ENCODE measurements around the gene BAG1. TPM values are rescaled to one million over a fixed set of nuclear protein-coding genes. Genes with fewer than 3 reads are reported as not detected.

BAG1 gene
- total RNA-seq, 2 donors from 2014 or later: 159 to 163 TPM

DNA sequence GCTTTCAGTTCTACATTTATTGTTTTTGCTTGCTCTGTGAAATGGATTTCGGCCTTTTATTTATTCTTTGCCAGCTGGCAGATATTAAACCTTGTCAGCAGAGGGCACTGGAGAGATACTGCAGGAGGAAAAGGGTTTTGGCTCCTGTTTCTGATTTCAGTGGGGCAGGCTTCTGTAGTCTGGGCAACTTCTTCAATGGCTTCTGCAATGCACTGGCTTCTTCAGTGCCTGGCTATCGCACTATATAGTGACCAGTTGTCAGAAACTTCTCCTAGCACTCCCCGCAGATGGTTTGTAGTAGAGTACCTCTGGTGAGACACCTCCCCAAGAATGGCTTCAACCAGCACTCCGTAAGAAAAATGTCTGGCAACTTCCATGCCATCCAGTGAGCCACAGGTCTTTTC, 22.6 kb upstream of the BAG1 start:
- peak; percentile 17 for ATAC-seq
- DNase-seq: peak; percentile 37 to 50
- intact Hi-C loops (cut with DNase I, micrococcal nuclease): no loop called here

DNA sequence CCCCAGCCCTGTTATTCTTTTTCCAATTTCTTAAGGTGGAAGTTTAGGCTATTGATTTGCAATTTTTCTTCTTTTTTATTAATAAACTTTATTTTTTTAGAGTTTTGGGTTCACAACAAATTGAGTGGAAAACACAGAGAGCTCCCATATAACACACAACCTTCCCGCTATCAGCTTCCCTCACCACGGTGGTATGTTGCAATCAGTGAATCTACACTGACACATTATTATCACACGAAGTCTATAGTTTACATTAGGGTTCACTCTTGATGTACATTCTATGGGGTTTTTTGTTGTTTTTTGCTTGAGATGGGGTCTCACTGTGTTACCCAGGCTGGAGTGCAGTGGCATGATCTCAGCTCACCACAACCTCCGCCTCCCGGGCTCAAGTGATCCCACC, 21.0 kb upstream of the BAG1 start:
- DNase-seq (no peak), ATAC-seq (no peak)
- intact Hi-C loops (cut with DNase I, micrococcal nuclease): no loop called here

DNA sequence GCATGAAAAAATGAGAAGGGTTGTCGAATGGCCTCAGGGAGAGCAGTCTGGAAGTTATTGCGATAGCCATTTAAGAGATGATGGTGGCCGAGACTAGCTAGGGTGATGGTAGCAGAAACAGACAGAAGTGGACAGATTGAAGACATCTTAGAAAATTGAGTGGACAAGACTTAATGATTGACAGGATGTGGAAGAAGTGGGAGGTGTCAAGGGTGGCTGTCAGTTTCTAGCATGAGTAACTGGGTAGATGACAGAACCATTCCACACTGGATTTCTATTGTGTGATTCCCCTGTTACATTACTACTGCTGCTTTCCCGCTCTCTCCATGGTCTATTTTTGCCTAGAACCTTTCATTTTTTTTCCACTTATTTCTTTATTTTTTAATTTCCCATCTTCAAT, 13.0 kb upstream of the BAG1 start:
- intact Hi-C loops (cut with DNase I, micrococcal nuclease): no loop called here
- DNase-seq (no peak), ATAC-seq (no peak)

DNA sequence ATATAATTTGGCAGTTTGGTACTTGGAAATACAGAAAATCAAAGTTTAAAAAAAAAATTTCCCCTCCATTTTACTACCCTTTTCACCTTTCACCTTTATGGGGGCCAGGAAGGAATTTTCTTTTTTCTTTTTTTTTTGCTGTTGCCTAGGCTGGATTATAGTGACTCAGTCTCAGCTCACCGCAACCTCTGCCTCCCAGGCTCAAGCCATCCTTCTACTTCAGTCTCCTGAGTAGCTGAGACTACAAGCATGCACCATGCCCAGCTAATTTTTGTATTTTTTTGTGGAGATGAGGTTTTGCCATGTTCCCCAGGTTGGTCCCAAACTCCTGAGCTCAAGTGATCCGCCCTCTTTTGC, 9.4 kb upstream of the BAG1 start:
- intact Hi-C loops (cut with DNase I, micrococcal nuclease): no loop called here
- no peak for ATAC-seq
- no peak for DNase-seq

DNA sequence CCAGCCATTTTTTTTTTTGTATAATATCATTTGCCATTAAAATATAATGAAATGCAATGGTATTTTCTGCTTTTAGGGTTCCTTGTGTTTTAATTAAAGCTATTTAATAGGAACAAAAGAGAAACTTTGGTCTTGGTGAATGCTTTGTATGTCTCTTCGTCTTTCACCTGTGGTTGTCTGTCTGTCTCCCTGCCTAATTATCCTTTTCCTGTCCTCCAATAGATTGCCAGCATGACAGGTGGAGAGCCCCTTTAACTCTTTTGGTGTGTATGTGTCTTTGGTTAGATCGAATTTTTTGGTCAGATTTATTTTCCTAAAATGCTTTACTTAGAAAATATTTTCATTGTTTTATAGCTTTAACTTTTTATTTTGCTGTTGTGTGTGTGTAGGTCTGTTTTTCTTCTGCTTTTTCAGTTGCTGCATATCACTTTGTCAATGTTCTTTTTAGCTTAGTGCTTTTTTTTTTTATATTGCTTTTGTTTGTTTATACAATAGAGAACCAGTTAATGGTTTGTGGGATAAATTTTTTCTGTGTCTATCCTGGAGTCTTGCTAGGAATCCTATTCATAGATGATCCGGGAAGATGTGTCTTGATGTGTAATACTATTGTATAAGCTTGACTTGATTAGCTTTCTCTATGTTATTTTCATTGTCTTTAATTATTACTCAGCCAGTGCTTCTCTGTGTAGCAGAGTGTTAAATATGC, 8.9 kb upstream of the BAG1 start:
- no peak for ATAC-seq
- intact Hi-C loops (cut with DNase I, micrococcal nuclease): no loop called here

DNA sequence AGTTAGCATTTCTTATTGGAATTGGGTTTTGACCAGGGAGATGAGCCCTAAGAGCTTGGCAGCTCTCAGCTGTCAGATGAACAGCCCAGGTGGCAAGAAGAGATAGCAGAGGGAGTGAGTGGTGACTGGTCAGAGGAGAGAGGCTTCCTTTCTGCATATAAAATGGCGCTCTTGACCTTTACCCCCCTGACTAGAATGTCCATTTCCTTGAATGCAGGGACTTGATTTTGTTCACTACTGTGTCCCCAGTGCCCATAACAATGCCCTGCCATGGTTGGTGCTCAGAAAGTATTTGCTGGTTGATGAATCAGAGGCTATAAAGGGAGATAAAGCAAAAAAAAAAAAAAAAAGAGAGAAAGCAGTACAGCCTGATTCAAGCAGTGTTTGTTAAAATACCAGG, 7.6 kb upstream of the BAG1 start:
- peak; percentile 96 for ATAC-seq
- peak; percentile 23 to 64 for DNase-seq
- intact Hi-C loops (cut with DNase I, micrococcal nuclease): no loop called here

More for the DNA sequence above, 8.9 kb upstream of the BAG1 start:
- DNase-seq: no peak

DNA sequence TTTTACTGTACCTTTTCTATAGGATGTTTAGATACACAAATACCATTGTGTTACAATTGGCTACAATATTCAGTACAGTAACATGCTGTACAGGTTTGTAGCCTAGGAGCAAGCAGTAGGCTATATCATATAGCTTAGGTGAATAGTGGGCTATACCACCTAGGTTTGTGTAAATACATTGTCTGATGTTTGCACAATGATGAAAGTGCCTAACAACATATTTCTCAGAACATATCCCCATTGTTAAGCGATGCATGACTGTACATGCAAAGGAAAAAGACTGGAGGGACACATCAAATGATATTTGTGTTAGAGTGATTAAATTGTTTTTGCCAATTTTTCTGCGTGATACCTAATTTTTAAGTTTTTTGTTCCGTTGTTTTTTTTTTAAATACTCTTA, 5.6 kb upstream of the BAG1 start:
- ATAC-seq: no peak
- intact Hi-C loops (cut with DNase I, micrococcal nuclease): no loop called here
- DNase-seq: no peak

DNA sequence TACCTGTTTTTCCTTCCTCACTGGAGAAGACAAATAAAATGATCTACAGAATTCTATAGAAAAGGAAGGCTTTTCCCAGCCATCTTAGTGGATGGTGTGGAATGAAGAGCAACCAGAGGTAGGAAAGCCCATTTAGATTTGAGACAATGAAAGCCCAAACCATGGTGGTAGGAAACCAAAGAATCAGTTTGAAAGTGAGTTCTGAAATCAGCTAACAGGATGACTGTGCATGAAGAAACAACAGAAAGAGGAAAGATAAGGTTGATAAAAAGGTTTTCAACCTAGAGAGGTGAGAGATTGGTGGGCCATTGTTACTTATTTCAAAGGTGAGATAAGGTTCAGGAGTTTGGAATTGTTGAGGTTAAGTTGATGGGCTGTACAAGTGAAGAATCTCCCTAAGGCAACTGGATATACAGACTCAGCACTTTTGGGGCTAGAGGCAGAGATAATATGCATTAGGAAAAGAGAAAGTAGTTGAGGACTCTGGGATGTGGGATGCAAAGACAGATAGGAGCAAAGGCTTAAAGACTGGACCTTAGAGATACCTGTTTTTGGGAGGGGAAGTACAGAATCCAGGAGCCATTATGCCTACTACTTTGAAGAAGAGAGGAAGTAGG, 2.8 kb upstream of the BAG1 start:
- DNase-seq (no peak), ATAC-seq (no peak)
- intact Hi-C loops (cut with DNase I, micrococcal nuclease): no loop called here

DNA sequence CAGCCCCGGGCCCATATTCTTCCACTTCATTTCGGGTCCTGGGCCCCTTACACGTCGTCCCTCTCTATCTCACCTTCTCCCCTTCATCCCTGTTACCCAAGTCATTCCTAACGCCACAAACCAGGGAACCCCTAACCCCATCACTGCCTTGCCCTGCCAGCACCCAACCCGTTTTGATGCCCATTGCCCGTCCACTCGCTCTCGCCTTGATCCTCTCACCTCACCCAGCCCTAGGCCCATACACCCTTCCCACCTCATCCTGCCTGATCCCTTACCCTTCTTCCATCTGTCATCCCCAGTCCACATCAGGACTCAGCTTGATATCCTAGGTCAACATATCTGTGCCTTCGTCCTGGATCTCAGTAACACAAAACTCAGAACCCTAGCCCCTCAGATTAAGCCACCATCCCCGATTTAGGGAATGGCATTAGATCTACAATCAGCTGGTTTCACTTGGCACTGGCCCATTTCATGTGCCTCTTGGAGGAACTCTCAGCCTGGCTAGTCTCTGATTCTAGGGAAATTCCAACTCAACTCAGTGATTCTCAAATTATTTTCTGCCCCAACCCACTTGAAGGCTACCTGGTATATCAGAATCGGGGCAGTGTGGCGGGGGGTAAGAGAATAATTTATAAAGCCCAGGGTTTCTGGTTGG, 830 bp upstream of the BAG1 start:
- intact Hi-C loops (cut with DNase I, micrococcal nuclease): no loop called here
- ATAC-seq (no peak), DNase-seq (peak in 1 of 2 donors; percentile 28)

DNA sequence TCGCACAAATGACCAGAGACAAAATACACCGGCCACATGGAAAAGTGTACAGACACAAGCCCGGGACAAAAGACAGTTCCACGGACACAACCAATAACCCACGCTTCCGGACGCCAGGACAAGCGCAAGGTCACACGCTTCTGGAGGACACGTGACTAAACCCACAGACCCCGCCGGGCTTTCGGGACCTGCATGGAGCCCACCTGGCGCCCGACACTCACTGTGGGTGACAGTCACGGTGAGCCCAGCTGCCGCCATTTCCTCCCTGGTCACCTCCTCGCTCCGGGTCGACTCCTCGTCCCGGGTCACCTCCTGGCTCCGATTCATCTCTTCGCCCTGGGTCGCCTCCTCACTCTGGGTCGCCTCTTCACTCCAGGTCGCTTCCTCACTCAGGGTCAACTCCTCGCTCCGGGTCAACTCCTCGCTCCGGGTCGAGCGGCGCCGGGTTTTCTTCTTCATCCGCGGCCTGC, 470 bp downstream of the BAG1 start:
- intact Hi-C loops (cut with DNase I, micrococcal nuclease): no loop called here
- ATAC-seq (peak; percentile 27), DNase-seq (peak; percentile 58 to 74)

DNA sequence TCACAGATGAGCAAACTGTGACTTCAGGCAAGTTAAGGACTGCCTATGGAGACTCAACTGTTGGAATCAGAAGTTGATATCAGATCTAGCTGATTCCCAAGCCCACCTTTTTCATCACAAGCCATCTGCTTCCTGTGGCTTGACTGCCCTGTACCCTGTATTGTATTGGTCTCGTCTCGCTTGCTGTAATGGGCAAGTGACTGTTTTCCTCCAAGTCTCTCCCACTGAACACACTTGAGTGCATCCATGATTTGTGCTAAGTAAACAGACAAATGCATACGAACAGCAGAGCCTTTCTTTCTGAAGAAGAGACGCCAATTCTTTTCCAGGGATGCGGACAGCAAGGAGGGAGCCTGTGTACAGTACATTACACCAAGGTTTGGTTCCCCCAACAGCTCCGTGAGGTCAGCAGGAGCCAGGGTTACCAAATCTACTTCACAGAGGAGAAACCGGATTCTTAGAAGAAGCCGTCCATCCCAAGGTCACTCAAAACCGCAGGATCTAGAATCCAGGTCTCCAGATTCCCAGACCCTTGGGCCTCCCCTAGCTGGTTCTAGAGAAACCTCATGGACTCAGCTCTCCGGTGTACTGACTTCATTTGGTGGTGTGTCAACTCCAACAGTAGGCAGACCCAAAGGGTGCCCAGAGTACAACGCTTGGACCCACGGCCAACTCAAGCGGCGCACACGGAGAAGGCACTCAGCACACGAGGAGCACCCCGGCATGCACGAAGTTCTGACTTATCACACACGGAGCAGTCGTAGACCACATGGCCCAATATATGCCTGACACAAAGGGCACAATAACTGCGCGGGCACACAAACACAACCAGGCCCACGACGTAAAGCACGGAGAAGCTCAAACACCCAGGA, 1.1 kb downstream of the BAG1 start:
- intact Hi-C loops (cut with DNase I, micrococcal nuclease): no loop called here
- ATAC-seq (peak; percentile 22), DNase-seq (no peak)

DNA sequence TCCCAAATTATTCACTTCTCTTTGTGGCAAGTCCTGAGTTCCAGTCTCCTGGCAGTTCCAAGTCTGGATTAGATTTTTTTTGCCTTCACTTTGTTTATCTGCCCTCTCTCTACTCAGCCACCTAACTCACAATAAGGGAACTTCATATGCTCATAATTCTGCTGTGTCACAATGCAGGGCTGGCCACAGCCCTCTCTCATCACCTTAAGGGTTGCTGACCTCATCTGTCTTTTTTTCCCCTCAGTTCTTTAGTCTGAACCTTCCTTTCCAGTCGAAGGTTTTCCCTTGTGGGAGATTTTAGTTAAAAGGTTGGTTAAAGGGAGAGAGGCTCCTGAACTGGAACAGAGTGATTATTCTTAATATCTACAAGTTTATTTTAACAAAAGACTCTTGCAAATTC, 4.1 kb downstream of the BAG1 start:
- DNase-seq (no peak), ATAC-seq (no peak)
- intact Hi-C loops (cut with DNase I, micrococcal nuclease): no loop called here

DNA sequence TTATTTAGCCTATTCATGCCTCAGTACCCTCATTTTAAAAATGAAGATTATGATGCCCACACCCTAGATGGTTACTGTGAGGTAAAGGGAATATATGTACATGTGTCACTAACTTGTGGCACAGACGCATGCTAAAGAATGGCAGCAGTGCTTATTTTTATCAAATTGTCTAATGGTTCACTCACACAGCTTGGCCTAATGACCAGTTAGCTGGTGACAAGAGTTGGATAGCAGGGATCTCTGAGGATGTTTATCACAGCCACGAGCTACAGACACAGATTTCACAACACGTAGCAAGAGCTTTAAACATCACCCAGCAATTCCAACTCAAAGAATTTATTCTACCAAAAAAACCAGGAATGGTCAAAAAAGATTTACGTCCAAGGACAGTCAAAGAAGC, 7.2 kb downstream of the BAG1 start:
- intact Hi-C loops (cut with DNase I, micrococcal nuclease): no loop called here
- DNase-seq: no peak
- ATAC-seq: no peak

DNA sequence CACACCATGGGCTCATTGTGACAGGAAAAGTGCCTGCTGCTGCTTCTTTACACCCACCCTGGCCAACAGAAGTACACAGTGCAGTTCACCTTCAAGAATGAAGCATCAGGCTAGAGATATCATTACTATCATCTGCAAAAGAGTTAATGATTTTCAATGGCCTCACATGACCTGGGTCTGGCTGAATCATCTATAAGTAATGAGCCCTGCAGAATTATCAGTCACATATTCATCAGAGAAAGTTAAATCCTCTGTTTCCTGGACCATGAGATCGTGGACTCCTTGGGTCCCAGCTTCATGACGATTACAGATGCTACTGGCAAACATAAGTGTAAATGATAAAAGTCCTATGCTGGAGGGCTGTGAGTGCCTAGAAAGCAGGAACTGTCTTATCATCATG, 8.3 kb downstream of the BAG1 start:
- DNase-seq: no peak
- intact Hi-C loops (cut with DNase I, micrococcal nuclease): no loop called here
- no peak for ATAC-seq

DNA sequence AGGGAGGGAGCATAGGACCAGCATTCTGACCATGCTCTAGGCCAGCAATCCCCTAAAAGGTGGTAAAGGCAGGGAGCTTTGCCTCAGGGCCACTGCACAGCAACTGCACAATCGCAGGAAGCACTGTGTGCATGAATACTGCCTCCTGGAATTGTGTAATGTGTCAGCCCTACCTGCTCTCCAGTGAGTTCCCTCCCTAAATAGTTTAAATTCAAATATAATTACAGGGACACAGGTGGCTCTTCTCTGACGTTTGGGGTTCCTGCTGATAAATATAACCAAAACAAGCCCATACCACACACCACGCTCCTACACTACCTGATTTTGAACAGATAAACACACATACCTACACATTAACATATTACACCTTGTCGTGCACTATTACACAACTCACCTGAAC, 9.0 kb downstream of the BAG1 start:
- intact Hi-C loops (cut with DNase I, micrococcal nuclease): no loop called here
- DNase-seq: no peak
- no peak for ATAC-seq

DNA sequence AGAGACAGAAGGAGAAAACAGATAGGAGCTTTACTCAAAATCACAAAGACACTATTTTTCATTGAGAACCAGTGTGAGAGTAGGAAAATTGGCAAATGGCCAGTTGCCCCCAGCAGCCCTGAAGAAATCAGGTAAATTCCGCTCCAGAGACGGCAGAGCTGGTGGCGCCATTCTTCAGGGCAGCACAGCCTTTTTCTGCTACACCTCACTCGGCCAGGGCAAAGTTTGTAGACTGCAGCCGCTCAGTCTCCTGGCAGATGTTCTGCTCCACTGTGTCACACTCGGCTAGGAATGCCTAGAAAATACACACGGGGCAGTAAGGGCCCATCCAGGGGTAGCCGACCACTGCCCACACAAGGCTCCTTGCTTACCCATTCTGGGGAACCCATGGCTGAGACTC, 9.5 kb downstream of the BAG1 start:
- DNase-seq: no peak
- intact Hi-C loops (cut with DNase I, micrococcal nuclease): no loop called here
- ATAC-seq: no peak

DNA sequence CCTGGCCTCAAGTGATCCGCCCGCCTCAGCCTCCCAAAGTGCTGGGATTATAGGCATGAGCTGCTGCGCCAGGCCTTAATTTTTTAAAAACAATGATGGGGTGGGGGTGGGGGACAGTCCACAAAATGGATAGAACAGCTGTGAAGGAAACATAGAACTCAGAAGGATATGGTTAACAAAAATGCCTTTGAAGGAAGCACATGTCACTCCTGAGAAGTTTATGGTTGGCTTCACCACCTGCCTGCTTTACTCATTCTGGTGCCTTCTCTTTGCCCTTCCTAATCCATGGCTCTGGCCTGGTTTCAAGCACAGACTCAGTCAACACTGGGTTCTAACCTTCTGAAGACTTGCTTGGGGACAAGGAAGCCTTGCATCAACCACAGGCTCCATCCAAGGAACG, 10.3 kb downstream of the BAG1 start:
- ATAC-seq: no peak
- no peak for DNase-seq
- intact Hi-C loops (cut with DNase I, micrococcal nuclease): no loop called here

DNA sequence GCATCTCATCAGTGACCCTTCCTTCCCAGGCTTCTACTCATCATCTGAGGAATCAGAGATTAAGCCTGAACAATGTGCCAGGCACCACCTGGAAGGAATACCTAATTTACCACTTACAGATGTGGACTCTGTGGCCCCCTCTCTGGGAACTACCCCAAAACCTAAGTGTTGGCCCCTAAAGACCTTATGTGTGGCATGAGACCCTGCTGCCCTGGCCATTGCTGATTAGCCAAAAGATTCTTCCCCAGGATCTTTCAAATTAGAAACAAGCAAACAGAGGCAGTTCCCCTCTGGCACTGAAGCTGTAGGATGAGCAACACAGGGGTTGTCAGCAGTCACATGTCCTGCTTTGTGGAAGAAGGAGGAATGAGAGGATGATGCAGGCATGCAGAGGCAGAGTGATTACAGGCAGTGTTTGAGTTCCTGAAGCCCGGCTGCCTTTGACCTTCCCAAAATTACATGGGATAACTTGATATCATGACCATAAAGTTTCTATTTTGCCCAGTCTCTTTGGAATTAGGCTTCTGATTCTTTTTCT, 14.0 kb downstream of the BAG1 start:
- ATAC-seq (peak; percentile 13), DNase-seq (no peak)
- intact Hi-C loops (cut with DNase I, micrococcal nuclease): no loop called here

DNA sequence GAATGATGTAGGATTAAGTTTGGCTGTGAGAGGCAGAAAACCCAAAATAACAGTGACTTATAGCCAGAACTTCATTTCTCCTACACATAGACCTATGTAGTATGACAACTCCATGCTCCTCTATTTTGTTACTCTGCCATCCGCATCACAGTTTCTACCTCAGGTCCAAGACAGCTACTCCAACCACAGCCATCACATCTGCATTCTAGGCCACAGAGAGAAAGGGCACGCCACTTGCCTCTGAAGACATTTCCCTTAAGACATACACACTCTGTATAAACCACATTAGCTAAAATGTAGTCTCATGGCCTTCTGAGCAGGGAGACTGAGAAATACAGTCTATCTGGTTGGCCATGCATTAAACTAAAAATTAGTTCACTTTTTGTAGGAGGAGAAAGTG, 14.5 kb downstream of the BAG1 start:
- intact Hi-C loops (cut with DNase I, micrococcal nuclease): no loop called here
- no peak for DNase-seq
- ATAC-seq: no peak
